Epithelial cell of esophagus (primary cell): ENCODE results near the gene SPSB1.

Source experiments
- DNase-seq: peaks from one replicate; pipeline ENCODE4 v3.0.0; 2010; ENCODE audit warnings: low read depth
- H3K4me3 ChIP-seq: 2 replicates; pipeline ENCODE4 v1.5.1; 2011; ENCODE audit warnings: mild to moderate bottlenecking, low read length, control low read depth
- TF ChIP-seq, protein P1 (sequence below): IDR thresholded peaks from 2 replicates; pipeline ENCODE4 v1.5.1; 2011; ENCODE audit warnings: low read depth, mild to moderate bottlenecking, low read length, control low read depth, inconsistent platforms; ENCODE audit not compliant: insufficient read depth; ENCODE audit errors: missing control alignments

The SPSB1 gene

DNA sequence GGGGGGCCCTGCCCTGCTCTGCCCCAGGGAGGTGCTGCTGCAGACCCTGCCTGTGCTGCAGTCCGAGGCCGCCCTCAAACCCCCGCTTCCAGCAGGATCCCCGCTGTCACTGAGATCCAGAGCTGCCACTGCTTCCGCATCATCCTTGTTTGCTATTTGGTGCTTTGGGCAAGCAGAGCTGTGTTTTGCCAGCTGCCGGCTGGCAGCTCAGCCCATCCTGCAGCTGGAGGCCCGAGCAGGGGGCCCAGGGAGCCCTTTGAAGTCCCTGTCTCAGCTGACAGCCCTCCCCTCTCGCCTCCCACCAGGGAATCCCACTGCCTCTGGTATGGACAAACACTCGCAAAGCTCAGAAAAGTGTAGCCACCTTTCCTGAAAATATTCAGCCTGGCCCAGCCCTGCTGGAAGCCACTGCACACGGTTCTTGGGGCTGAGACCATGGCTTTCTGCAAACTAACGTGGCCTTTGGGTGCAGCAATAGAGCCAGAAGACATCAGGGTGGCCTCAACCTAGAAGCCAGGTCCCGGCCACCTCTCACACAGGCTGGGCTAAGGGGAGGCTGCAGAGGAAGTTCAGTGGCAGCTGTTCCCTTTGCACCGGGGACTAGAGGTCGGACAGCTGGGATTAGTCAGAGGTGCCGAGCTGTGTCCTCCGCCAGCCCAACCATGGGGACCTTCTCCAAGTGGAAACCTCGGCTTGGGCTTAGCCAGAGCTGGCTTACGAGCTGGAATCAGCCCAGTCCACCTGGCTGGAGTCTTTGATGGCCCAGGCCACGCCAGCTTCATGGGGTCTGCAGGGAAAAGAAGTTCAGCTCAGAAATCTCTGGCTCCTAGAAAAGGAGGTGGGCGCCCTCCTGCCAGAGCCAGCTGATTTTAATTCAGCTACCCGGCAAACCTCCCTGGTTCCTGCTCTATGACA lies 107.1 kb downstream of the SPSB1 start:
- DNase-seq, result no peak
- H3K4me3 ChIP-seq, result no peak overlapping the region
- TF ChIP-seq, protein P1, sequence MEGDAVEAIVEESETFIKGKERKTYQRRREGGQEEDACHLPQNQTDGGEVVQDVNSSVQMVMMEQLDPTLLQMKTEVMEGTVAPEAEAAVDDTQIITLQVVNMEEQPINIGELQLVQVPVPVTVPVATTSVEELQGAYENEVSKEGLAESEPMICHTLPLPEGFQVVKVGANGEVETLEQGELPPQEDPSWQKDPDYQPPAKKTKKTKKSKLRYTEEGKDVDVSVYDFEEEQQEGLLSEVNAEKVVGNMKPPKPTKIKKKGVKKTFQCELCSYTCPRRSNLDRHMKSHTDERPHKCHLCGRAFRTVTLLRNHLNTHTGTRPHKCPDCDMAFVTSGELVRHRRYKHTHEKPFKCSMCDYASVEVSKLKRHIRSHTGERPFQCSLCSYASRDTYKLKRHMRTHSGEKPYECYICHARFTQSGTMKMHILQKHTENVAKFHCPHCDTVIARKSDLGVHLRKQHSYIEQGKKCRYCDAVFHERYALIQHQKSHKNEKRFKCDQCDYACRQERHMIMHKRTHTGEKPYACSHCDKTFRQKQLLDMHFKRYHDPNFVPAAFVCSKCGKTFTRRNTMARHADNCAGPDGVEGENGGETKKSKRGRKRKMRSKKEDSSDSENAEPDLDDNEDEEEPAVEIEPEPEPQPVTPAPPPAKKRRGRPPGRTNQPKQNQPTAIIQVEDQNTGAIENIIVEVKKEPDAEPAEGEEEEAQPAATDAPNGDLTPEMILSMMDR, result no peak

GRCh38 chr1:9400425-9401079 lies 107.9 kb downstream of the SPSB1 start:
- DNase-seq, result peak; percentile 18

DNA sequence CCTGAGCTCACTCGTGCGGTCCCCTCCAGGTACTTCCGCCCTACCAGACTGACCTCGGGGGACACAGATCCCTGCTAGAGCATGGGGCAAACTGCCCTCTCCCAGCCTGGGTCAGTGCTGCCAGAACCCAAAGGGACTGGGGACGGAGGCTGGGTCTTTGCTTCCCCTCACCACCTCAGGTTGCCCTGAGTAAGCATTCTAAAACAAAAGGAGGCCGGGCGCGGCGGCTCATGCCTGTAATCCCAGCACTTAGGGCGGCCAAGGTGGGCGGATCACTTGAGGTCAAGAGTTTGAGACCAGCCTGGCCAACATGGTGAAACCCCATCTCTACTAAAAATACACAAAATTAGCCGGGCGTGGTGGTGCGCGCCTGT lies 108.4 kb downstream of the SPSB1 start:
- TF ChIP-seq, protein P1, result no peak
- no peak overlapping the region for H3K4me3 ChIP-seq
- no peak for DNase-seq

More at GRCh38 chr1:9400425-9401079, 107.9 kb downstream of the SPSB1 start:
- TF ChIP-seq, protein P1, result no peak
- no peak overlapping the region for H3K4me3 ChIP-seq

DNA sequence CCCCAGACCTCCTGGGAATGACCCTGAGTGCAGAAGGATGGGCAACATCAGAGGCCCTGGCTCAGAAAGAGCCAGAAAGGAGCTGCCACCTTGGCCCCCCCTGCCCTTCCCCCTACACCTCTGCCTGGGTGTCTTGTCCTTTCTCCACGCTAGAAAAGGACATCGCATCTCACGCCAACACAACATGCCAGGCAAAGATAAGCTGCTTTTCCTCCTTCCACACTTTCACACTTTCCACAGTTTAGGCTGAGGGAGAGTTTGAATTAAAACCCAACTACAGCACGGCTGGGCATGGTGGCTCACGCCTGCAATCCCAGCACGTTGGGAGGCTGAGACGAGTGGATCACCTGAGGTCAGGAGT lies 109.5 kb downstream of the SPSB1 start:
- TF ChIP-seq, protein P1, result no peak
- no peak overlapping the region for H3K4me3 ChIP-seq
- no peak for DNase-seq

- TF ChIP-seq, protein P1, result no peak
- DNase-seq, result no peak
- no peak overlapping the region for H3K4me3 ChIP-seq
Measured at GRCh38 chr1:9402717-9403225, 110.1 kb downstream of the SPSB1 start.

GRCh38 chr1:9404117-9404914 lies 111.6 kb downstream of the SPSB1 start:
- DNase-seq, result no peak
- TF ChIP-seq, protein P1, result no peak
- H3K4me3 ChIP-seq, result no peak overlapping the region
